GM12878 (cell line): ENCODE data around the gene SYNDIG1.

Source experiments
- MLLT1 ChIP-seq: fragments of 450-650 bp; IDR thresholded peaks from 2 replicates; pipeline ENCODE4 v1.6.1; 2016; ENCODE audit warnings: mild to moderate bottlenecking
- POLR2A ChIP-seq: IDR thresholded peaks from 2 replicates; pipeline ENCODE4 v1.6.1; 2011; ENCODE audit warnings: low read depth, mild to moderate bottlenecking, low read length

DNA sequence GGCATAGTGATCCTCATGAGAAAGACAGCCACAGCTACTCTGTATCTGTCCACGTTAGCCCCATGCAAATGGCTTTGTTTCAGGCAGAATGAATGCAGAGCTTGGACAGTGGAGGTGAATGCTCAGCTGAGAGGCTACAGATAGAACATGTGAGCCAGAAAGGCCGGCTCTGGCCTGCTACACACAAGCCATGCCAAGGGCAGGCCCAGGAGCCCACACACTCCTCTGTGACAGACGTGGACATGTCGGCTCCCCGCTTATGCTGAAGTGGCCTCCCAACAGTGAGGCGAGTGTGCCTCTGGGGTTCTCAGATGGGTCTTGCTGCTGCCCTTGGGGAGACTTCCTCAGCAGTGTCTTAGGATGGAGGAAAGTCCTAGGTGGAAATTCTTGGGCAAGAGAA lies 159.6 kb downstream of the SYNDIG1 start:
- TF ChIP-seq POLR2A: no peak
- TF ChIP-seq MLLT1: no peak
